ENCODE results near the gene GHRL.

DNA sequence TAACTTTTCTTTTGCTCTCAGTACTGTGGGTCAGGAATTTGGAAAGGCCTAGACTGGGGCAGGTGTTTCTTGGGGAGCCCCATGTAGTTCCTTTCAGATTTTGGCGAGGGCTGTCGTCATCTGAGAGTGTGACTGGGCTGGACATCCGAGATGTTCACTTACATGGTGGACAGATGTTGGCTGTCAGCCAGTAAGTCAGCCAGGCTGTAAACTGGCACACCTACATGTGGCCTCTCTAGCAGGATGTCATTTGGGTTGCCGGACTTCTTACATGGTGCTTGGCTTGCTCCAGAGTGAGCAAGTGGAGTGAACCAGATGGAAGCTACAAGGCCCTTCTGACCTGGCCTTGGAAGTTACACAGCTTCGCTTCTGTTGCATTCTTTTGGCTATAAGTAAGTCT is 23.8 kb downstream of the GHRL start:
- no peak for TF ChIP-seq POLR2A (IDR thresholded peaks at IDR 0.05)
- TF ChIP-seq, protein P1, sequence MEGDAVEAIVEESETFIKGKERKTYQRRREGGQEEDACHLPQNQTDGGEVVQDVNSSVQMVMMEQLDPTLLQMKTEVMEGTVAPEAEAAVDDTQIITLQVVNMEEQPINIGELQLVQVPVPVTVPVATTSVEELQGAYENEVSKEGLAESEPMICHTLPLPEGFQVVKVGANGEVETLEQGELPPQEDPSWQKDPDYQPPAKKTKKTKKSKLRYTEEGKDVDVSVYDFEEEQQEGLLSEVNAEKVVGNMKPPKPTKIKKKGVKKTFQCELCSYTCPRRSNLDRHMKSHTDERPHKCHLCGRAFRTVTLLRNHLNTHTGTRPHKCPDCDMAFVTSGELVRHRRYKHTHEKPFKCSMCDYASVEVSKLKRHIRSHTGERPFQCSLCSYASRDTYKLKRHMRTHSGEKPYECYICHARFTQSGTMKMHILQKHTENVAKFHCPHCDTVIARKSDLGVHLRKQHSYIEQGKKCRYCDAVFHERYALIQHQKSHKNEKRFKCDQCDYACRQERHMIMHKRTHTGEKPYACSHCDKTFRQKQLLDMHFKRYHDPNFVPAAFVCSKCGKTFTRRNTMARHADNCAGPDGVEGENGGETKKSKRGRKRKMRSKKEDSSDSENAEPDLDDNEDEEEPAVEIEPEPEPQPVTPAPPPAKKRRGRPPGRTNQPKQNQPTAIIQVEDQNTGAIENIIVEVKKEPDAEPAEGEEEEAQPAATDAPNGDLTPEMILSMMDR (IDR thresholded peaks at IDR 0.05): no peak

Measured in body of pancreas (tissue), 4 donors.